Measurements from ENCODE around the gene TPGS2. TPM values are rescaled to one million over a fixed set of nuclear protein-coding genes. Genes with fewer than 3 reads are reported as not detected.

TPGS2 gene
- total and polyA plus RNA-seq, 2 donors from 2014 or later, result 63.0 to 75.0 TPM

DNA sequence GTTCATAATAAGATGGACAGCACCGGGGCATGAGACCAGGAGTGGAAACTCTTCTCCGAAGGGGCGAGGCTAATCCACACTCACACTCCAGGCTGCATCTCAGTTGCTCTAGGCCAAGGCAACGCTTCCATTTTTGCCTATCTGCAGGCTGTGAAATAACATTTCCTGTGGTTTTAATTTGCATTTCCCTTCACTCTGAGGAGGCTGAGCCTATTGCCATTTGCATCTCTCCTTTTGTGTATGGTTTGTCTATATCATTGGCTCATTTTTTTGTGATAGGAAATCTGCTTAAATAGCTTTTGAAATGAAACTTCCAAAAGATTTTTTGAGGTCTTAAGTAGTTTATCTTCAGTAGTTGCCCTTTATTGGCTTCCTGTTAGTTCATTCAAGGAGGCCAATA lies 57.6 kb downstream of the TPGS2 start:
- H3K4me3 ChIP-seq (ENCODE audit: low read length in 3 of 3), result no peak overlapping the region
- FAIRE-seq, result no peak
- H3K27me3 ChIP-seq (ENCODE audit: control insufficient read depth, insufficient read depth, low read length), result no peaks in the 10 kb centered on the region
- H3K9ac ChIP-seq (ENCODE audit: low read length in 3 of 3), result no peak overlapping the region
- TF ChIP-seq, protein P1, sequence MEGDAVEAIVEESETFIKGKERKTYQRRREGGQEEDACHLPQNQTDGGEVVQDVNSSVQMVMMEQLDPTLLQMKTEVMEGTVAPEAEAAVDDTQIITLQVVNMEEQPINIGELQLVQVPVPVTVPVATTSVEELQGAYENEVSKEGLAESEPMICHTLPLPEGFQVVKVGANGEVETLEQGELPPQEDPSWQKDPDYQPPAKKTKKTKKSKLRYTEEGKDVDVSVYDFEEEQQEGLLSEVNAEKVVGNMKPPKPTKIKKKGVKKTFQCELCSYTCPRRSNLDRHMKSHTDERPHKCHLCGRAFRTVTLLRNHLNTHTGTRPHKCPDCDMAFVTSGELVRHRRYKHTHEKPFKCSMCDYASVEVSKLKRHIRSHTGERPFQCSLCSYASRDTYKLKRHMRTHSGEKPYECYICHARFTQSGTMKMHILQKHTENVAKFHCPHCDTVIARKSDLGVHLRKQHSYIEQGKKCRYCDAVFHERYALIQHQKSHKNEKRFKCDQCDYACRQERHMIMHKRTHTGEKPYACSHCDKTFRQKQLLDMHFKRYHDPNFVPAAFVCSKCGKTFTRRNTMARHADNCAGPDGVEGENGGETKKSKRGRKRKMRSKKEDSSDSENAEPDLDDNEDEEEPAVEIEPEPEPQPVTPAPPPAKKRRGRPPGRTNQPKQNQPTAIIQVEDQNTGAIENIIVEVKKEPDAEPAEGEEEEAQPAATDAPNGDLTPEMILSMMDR (IDR thresholded peaks at IDR 0.05; ENCODE audit: borderline replicate concordance, extremely low read depth, insufficient read depth), result no peak
- H3K4me1 ChIP-seq (ENCODE audit: control insufficient read depth in 2 of 3, insufficient read depth in 2 of 3, low read depth in 1 of 3, low read length in 3 of 3), result peaks cover 0 to 2% (median 0%) of the 10 kb centered on the region in 3 donors
- no peak for DNase-seq
- intact Hi-C loops (cut with DNase I), result no loop called here
- no peaks in the 10 kb centered on the region for H3K9me3 ChIP-seq (ENCODE audit: control insufficient read depth in 2 of 3, insufficient read depth in 1 of 3, low read length in 3 of 3)
- no peaks in the 10 kb centered on the region for H3K36me3 ChIP-seq (ENCODE audit: control insufficient read depth in 2 of 3, insufficient read depth in 3 of 3, low read length in 3 of 3)
- no peak overlapping the region for H3K27ac ChIP-seq (ENCODE audit: low read depth in 2 of 2, low read length in 2 of 2)

DNA sequence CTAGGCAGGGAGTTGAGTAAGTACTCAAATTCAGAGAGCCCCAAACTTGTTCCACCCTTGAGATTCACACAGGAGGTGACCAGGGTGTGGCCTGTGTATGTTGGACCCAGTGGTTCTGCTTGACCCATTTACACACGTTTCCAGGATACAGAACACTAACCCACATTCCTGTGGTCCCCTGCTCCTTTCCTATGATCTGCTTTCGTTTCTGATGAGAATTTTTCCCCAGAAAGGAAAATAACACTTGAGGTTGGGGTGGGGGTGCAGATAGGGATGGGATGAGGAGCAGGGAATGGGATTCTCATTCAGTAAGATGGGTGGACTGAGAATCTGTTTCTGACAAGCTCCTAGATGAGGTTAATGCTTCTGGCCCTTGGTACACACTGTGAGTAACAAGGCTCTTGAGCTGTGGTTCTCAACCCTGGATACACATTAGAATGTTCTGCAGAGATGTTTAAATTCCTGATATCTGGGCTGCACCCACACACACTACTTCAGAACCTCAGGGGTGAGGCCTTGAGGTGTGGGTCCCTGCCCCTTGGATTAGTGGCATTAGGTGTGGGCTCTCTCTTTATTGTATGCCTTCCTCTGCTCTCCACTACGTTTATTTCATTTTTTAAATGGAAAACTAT lies 58.4 kb downstream of the TPGS2 start:
- Histone ChIP-seq H3K4me1 (ENCODE audit: control insufficient read depth in 2 of 3, insufficient read depth in 2 of 3, low read depth in 1 of 3, low read length in 3 of 3) (peaks cover 0 to 2% (median 0%) of the 10 kb centered on the region in 3 donors), H3K4me3 (ENCODE audit: low read length in 3 of 3) (no peak overlapping the region), H3K27ac (ENCODE audit: low read depth in 2 of 2, low read length in 2 of 2) (no peak overlapping the region), H3K9ac (ENCODE audit: low read length in 3 of 3) (no peak overlapping the region), H3K9me3 (ENCODE audit: control insufficient read depth in 2 of 3, insufficient read depth in 1 of 3, low read length in 3 of 3) (no peaks in the 10 kb centered on the region), H3K36me3 (ENCODE audit: control insufficient read depth in 2 of 3, insufficient read depth in 3 of 3, low read length in 3 of 3) (no peaks in the 10 kb centered on the region), H3K27me3 (ENCODE audit: control insufficient read depth, insufficient read depth, low read length) (no peaks in the 10 kb centered on the region)
- TF ChIP-seq, protein P1 (IDR thresholded peaks at IDR 0.05; ENCODE audit: borderline replicate concordance, extremely low read depth, insufficient read depth), result no peak
- DNase-seq (no peak), FAIRE-seq (no peak)
- intact Hi-C loops (cut with DNase I), result no loop called here

DNA sequence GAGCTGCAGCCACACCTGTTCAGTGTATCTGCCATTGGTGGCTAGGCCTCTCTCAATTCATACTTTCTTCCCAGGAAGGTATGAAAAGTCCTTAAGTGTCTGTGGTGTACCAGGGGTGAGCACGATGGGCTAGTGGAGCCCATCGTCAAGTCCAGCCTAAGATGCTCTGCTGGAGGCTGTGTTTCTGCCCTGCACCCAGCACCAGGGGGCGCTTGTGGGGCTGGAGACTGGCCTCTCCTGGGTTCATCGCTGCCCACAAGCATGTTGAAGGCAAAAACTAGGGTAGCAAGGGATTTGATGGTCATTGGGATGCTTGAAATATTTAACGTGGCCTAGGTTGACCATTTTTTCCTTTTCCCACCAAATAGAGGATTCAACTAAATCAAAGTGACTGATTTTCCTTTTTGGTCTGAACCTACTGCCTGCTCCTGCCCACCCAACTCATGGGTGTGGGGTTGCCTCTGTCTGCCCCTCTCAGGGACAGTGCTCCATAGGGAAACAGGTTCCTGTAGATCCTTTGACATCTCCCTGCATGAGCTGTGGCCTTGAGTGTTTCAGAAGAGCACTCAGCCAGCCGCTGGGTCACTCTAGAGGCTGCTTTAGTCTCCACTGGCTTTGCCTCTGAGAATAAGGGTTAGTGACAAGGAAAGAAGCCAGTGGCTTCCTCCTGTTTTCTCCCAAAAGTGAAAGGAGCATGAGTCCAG lies 59.0 kb downstream of the TPGS2 start:
- DNase-seq (no peak), FAIRE-seq (no peak)
- Histone ChIP-seq H3K27ac (ENCODE audit: low read depth in 2 of 2, low read length in 2 of 2) (no peak overlapping the region), H3K9me3 (ENCODE audit: control insufficient read depth in 2 of 3, insufficient read depth in 1 of 3, low read length in 3 of 3) (no peaks in the 10 kb centered on the region), H3K9ac (ENCODE audit: low read length in 3 of 3) (no peak overlapping the region), H3K4me3 (ENCODE audit: low read length in 3 of 3) (no peak overlapping the region), H3K4me1 (ENCODE audit: control insufficient read depth in 2 of 3, insufficient read depth in 2 of 3, low read depth in 1 of 3, low read length in 3 of 3) (peaks cover 0 to 2% (median 0%) of the 10 kb centered on the region in 3 donors), H3K27me3 (ENCODE audit: control insufficient read depth, insufficient read depth, low read length) (no peaks in the 10 kb centered on the region), H3K36me3 (ENCODE audit: control insufficient read depth in 2 of 3, insufficient read depth in 3 of 3, low read length in 3 of 3) (no peaks in the 10 kb centered on the region)
- TF ChIP-seq, protein P1 (IDR thresholded peaks at IDR 0.05; ENCODE audit: borderline replicate concordance, extremely low read depth, insufficient read depth), result no peak
- intact Hi-C loops (cut with DNase I), result no loop called here
